HG03439 (cell line): ENCODE data around the gene MAD2L1.
"Not testable (repeated sequence)": the region's sequence is repeated elsewhere in the genome, so short reads cannot be mapped to it uniquely, and the experiment has no call there.

Experiments
- ATAC-seq: cut with Tn5 transposase; IDR thresholded peaks from one replicate; pipeline ENCODE4 v1.9.1; 2021; ENCODE audit warnings: mild to moderate bottlenecking, moderate library complexity; ENCODE audit not compliant: unreplicated experiment

The MAD2L1 gene

GRCh38 chr4:120066517-120067340, at the start of gene MAD2L1:
Gene MAD2L1 (minus strand): TSS chr4:120066848. CDS start chr4:120066734, 114 bp downstream.
- ATAC-seq, result peak; percentile 92

GRCh38 chr4:120111745-120112144, 45.1 kb upstream of the MAD2L1 start:
- ATAC-seq, result no peak

- no peak for ATAC-seq
Observed at GRCh38 chr4:120109406-120109805, 42.8 kb upstream of the MAD2L1 start.

- no peak for ATAC-seq
Observed at GRCh38 chr4:120105472-120105871, 38.8 kb upstream of the MAD2L1 start.

GRCh38 chr4:120096508-120097297, 30.1 kb upstream of the MAD2L1 start:
- no peak for ATAC-seq

GRCh38 chr4:120088507-120088906, 21.9 kb upstream of the MAD2L1 start:
- ATAC-seq, result no peak

GRCh38 chr4:120088066-120088465, 21.4 kb upstream of the MAD2L1 start:
- ATAC-seq, result not testable (repeated sequence)

- no peak for ATAC-seq
Observed at GRCh38 chr4:120085705-120086104, 19.1 kb upstream of the MAD2L1 start.

- no peak for ATAC-seq
Observed at GRCh38 chr4:120084327-120084726, 17.7 kb upstream of the MAD2L1 start.

- no peak for ATAC-seq
Observed at GRCh38 chr4:120083152-120083551, 16.5 kb upstream of the MAD2L1 start.

GRCh38 chr4:120082251-120082650, 15.6 kb upstream of the MAD2L1 start:
- no peak for ATAC-seq

- ATAC-seq, result no peak
Observed at GRCh38 chr4:120081726-120082125, 15.1 kb upstream of the MAD2L1 start.

GRCh38 chr4:120080533-120080932, 13.9 kb upstream of the MAD2L1 start:
- ATAC-seq, result no peak

- ATAC-seq, result no peak
Observed at GRCh38 chr4:120079839-120080520, 13.3 kb upstream of the MAD2L1 start.

GRCh38 chr4:120078216-120078615, 11.6 kb upstream of the MAD2L1 start:
- ATAC-seq, result no peak

GRCh38 chr4:120071192-120071795, 4.6 kb upstream of the MAD2L1 start:
- no peak for ATAC-seq

- no peak for ATAC-seq
Observed at GRCh38 chr4:120070196-120070595, 3.5 kb upstream of the MAD2L1 start.

- no peak for ATAC-seq
Observed at GRCh38 chr4:120065974-120066516, 603 bp downstream of the MAD2L1 start.

- no peak for ATAC-seq
Observed at GRCh38 chr4:120064887-120065286, 1.8 kb downstream of the MAD2L1 start.

- not testable (repeated sequence) for ATAC-seq
Observed at GRCh38 chr4:120063711-120064110, 2.9 kb downstream of the MAD2L1 start.
